Measurements from ENCODE around the gene MAP2K5.

- TF ChIP-seq, protein P1, sequence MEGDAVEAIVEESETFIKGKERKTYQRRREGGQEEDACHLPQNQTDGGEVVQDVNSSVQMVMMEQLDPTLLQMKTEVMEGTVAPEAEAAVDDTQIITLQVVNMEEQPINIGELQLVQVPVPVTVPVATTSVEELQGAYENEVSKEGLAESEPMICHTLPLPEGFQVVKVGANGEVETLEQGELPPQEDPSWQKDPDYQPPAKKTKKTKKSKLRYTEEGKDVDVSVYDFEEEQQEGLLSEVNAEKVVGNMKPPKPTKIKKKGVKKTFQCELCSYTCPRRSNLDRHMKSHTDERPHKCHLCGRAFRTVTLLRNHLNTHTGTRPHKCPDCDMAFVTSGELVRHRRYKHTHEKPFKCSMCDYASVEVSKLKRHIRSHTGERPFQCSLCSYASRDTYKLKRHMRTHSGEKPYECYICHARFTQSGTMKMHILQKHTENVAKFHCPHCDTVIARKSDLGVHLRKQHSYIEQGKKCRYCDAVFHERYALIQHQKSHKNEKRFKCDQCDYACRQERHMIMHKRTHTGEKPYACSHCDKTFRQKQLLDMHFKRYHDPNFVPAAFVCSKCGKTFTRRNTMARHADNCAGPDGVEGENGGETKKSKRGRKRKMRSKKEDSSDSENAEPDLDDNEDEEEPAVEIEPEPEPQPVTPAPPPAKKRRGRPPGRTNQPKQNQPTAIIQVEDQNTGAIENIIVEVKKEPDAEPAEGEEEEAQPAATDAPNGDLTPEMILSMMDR (conservative IDR thresholded peaks at IDR 0.05; ENCODE audit: low read length) = no peak
- no peak for TF ChIP-seq EZH2phosphoT487 (IDR thresholded peaks at IDR 0.05; ENCODE audit: borderline replicate concordance)
These were observed 285.9 kb downstream of the MAP2K5 start for GRCh38 chr15:67828278-67828968.
